MM.1S (cell line): Measurements from ENCODE around the gene EXOC6.
"Not testable (repeated sequence)": the region's sequence is repeated elsewhere in the genome, so short reads cannot be mapped to it uniquely, and the experiment has no call there.

Experiments used
- DNase-seq: peaks from one replicate; pipeline ENCODE4 v3.0.0-alpha.2; 2015
- H2AFZ ChIP-seq: fragments of 300-600 bp; sonication (generic); 2 replicates; pipeline ENCODE4 v1.6.0; 2016; ENCODE audit warnings: antibody characterized with exemption, low read length
- H3F3A ChIP-seq: fragments of 300-600 bp; sonication (generic); 2 replicates; pipeline ENCODE4 v1.6.1; 2016; ENCODE audit warnings: mild to moderate bottlenecking, antibody characterized with exemption, low read length, moderate library complexity, mixed read lengths; ENCODE audit not compliant: insufficient read depth
- H3K27ac ChIP-seq: fragments of 300-600 bp; sonication (generic); 2 replicates; pipeline ENCODE4 v1.5.1; 2016; ENCODE audit warnings: mild to moderate bottlenecking, low read length
- H3K27me3 ChIP-seq: fragments of 300-600 bp; sonication (generic); replicated peaks from 2 replicates; pipeline ENCODE4 v1.6.0; 2016; ENCODE audit warnings: low read length; ENCODE audit not compliant: insufficient read depth
- H3K36me3 ChIP-seq: fragments of 300-600 bp; sonication (generic); replicated peaks from 2 replicates; pipeline ENCODE4 v1.6.1; 2016; ENCODE audit warnings: mild to moderate bottlenecking, low read length, mixed read lengths; ENCODE audit not compliant: insufficient read depth
- H3K4me1 ChIP-seq: fragments of 300-600 bp; sonication (generic); 2 replicates; pipeline ENCODE4 v1.6.1; 2016; ENCODE audit warnings: low read length, mixed read lengths
- H3K4me2 ChIP-seq: fragments of 300-600 bp; sonication (generic); 2 replicates; pipeline ENCODE4 v1.6.0; 2016; ENCODE audit warnings: low read depth, low read length
- H3K4me3 ChIP-seq: fragments of 300-600 bp; sonication (generic); 2 replicates; pipeline ENCODE4 v1.5.1; 2016; ENCODE audit warnings: low read length, mixed read lengths
- H3K79me2 ChIP-seq: fragments of 300-600 bp; sonication (generic); 2 replicates; pipeline ENCODE4 v1.6.1; 2016; ENCODE audit warnings: mixed run types, low read length, mixed read lengths
- H3K9ac ChIP-seq: fragments of 300-600 bp; sonication (generic); 2 replicates; pipeline ENCODE4 v1.6.1; 2016; ENCODE audit warnings: low read length, mixed read lengths
- H3K9me2 ChIP-seq: fragments of 300-600 bp; sonication (generic); replicated peaks from 2 replicates; pipeline ENCODE4 v1.6.1; 2016; ENCODE audit warnings: mild to moderate bottlenecking, low read length, mixed read lengths; ENCODE audit not compliant: insufficient read depth
- H3K9me3 ChIP-seq: fragments of 300-600 bp; sonication (generic); replicated peaks from 2 replicates; pipeline ENCODE4 v1.6.1; 2016; ENCODE audit warnings: mild to moderate bottlenecking, low read length, mixed read lengths; ENCODE audit not compliant: insufficient read depth
- H4K20me1 ChIP-seq: fragments of 300-600 bp; sonication (generic); 2 replicates; pipeline ENCODE4 v1.6.1; 2016; ENCODE audit warnings: mild to moderate bottlenecking, low read length, moderate library complexity, mixed read lengths; ENCODE audit not compliant: insufficient read depth
- CTCF ChIP-seq: fragments of 300-600 bp; sonication (generic); IDR thresholded peaks from 2 replicates; pipeline ENCODE4 v1.5.1; 2016; ENCODE audit warnings: antibody characterized with exemption, low read length, mixed read lengths
- EZH2 ChIP-seq: fragments of 300-600 bp; sonication (generic); optimal IDR thresholded peaks from 2 replicates; pipeline ENCODE3; 2017; ENCODE audit warnings: low read depth, mild to moderate bottlenecking, antibody characterized with exemption, low read length, mixed read lengths
- EZH2phosphoT487 ChIP-seq: fragments of 300-600 bp; sonication (generic); IDR thresholded peaks from 2 replicates; pipeline ENCODE4 v1.6.1; 2018; ENCODE audit warnings: antibody characterized with exemption, low read length

Gene EXOC6

GRCh38 chr10:92972066-92972870 lies 123.9 kb downstream of the EXOC6 start:
- Histone ChIP-seq H3K4me3 (no peak overlapping the region), H3K4me1 (no peaks in the 10 kb centered on the region)

GRCh38 chr10:92972886-92973285 lies 124.6 kb downstream of the EXOC6 start:
- H3K9me3 ChIP-seq, result no peaks in the 10 kb centered on the region
- no peak overlapping the region for H3K9ac ChIP-seq
- H3K36me3 ChIP-seq, result no peaks in the 10 kb centered on the region
- H2AFZ ChIP-seq, result no peak overlapping the region
- no peak overlapping the region for H3K4me3 ChIP-seq
- no peaks in the 10 kb centered on the region for H3K4me1 ChIP-seq
- no peak overlapping the region for H3K4me2 ChIP-seq
- H3F3A ChIP-seq, result no peaks in the 10 kb centered on the region
- no peaks in the 10 kb centered on the region for H3K79me2 ChIP-seq
- TF ChIP-seq EZH2, result no peak
- TF ChIP-seq EZH2phosphoT487, result no peak
- no peak for TF ChIP-seq CTCF
- no peaks in the 10 kb centered on the region for H3K27me3 ChIP-seq
- no peaks in the 10 kb centered on the region for H4K20me1 ChIP-seq
- DNase-seq, result no peak
- H3K27ac ChIP-seq, result no peak overlapping the region
- H3K9me2 ChIP-seq, result no peaks in the 10 kb centered on the region

More at GRCh38 chr10:92972066-92972870, 123.9 kb downstream of the EXOC6 start:
- no peak for DNase-seq
- H3F3A ChIP-seq, result no peaks in the 10 kb centered on the region
- H3K27ac ChIP-seq, result no peak overlapping the region
- TF ChIP-seq EZH2phosphoT487 (no peak), CTCF (no peak), EZH2 (no peak)
- H3K36me3 ChIP-seq, result no peaks in the 10 kb centered on the region
- H3K27me3 ChIP-seq, result no peaks in the 10 kb centered on the region
- no peaks in the 10 kb centered on the region for H3K9me3 ChIP-seq
- H3K9ac ChIP-seq, result no peak overlapping the region
- H2AFZ ChIP-seq, result no peak overlapping the region
- H4K20me1 ChIP-seq, result no peaks in the 10 kb centered on the region
- H3K9me2 ChIP-seq, result no peaks in the 10 kb centered on the region
- no peaks in the 10 kb centered on the region for H3K79me2 ChIP-seq
- no peak overlapping the region for H3K4me2 ChIP-seq

- not testable (repeated sequence) for H3K4me2 ChIP-seq, H3K27ac ChIP-seq, H3K4me1 ChIP-seq, H3K27me3 ChIP-seq, H3K9me2 ChIP-seq, H2AFZ ChIP-seq, H3K36me3 ChIP-seq, H4K20me1 ChIP-seq, H3F3A ChIP-seq, H3K9me3 ChIP-seq, H3K4me3 ChIP-seq, DNase-seq, H3K79me2 ChIP-seq, H3K9ac ChIP-seq
Measured at GRCh38 chr10:92976278-92976677, 128.0 kb downstream of the EXOC6 start.

- Histone ChIP-seq H3F3A (no peaks in the 10 kb centered on the region), H3K27me3 (no peaks in the 10 kb centered on the region), H3K4me1 (no peaks in the 10 kb centered on the region), H3K9me3 (no peaks in the 10 kb centered on the region), H3K9me2 (no peaks in the 10 kb centered on the region), H4K20me1 (no peaks in the 10 kb centered on the region), H3K4me2 (no peak overlapping the region), H3K79me2 (no peaks in the 10 kb centered on the region), H3K9ac (no peak overlapping the region), H3K27ac (no peak overlapping the region), H3K4me3 (no peak overlapping the region), H2AFZ (no peak overlapping the region), H3K36me3 (no peaks in the 10 kb centered on the region)
- no peak for TF ChIP-seq EZH2
- TF ChIP-seq CTCF, result no peak
- no peak for TF ChIP-seq EZH2phosphoT487
- no peak for DNase-seq
Measured at GRCh38 chr10:92989250-92989649, 140.9 kb downstream of the EXOC6 start.
